ENCODE data around the gene AK4.
A peak's percentile ranks its signal among the peaks of the same experiment; 100 is the strongest.

The AK4 gene

GRCh38 chr1:65176591-65176990 lies 28.6 kb downstream of the AK4 start:
- no peak for DNase-seq (ENCODE audit: low spot score)

GRCh38 chr1:65177457-65177856 lies 29.5 kb downstream of the AK4 start:
- no peak for DNase-seq (ENCODE audit: low spot score)

GRCh38 chr1:65178235-65178634 lies 30.2 kb downstream of the AK4 start:
- no peak for DNase-seq (ENCODE audit: low spot score)

GRCh38 chr1:65179148-65179547 lies 31.1 kb downstream of the AK4 start:
- no peak for DNase-seq (ENCODE audit: low spot score)

GRCh38 chr1:65180977-65181376 lies 33.0 kb downstream of the AK4 start:
- no peak for DNase-seq (ENCODE audit: low spot score)

- no peak for DNase-seq (ENCODE audit: low spot score)
These were observed 34.8 kb downstream of the AK4 start for GRCh38 chr1:65182658-65183268.

- no peak for DNase-seq (ENCODE audit: low spot score)
These were observed 41.6 kb downstream of the AK4 start for GRCh38 chr1:65189576-65190115.

- DNase-seq (ENCODE audit: low spot score): no peak
These were observed 42.2 kb downstream of the AK4 start for GRCh38 chr1:65190229-65190628.

GRCh38 chr1:65193129-65193695 lies 45.2 kb downstream of the AK4 start:
- no peak for DNase-seq (ENCODE audit: low spot score)

GRCh38 chr1:65195495-65196417 lies 47.8 kb downstream of the AK4 start:
- no peak for DNase-seq (ENCODE audit: low spot score)

- no peak for DNase-seq (ENCODE audit: low spot score)
These were observed 48.9 kb downstream of the AK4 start for GRCh38 chr1:65196926-65197325.

- no peak for DNase-seq (ENCODE audit: low spot score)
These were observed 49.6 kb downstream of the AK4 start for GRCh38 chr1:65197636-65198035.

- DNase-seq (ENCODE audit: low spot score): no peak
These were observed 50.1 kb downstream of the AK4 start for GRCh38 chr1:65198096-65198495.

GRCh38 chr1:65200411-65200810 lies 52.4 kb downstream of the AK4 start:
- no peak for DNase-seq (ENCODE audit: low spot score)

- DNase-seq (ENCODE audit: low spot score): no peak
These were observed 58.8 kb downstream of the AK4 start for GRCh38 chr1:65206836-65207235.

GRCh38 chr1:65207317-65207716 lies 59.3 kb downstream of the AK4 start:
- no peak for DNase-seq (ENCODE audit: low spot score)

- peak; percentile 53 for DNase-seq (ENCODE audit: low spot score)
These were observed 60.6 kb downstream of the AK4 start for GRCh38 chr1:65208563-65208973.

- DNase-seq (ENCODE audit: low spot score): peak; percentile 51
These were observed 61.2 kb downstream of the AK4 start for GRCh38 chr1:65209005-65209885.

GRCh38 chr1:65210325-65210724 lies 62.3 kb downstream of the AK4 start:
- DNase-seq (ENCODE audit: low spot score): no peak

- no peak for DNase-seq (ENCODE audit: low spot score)
These were observed 63.3 kb downstream of the AK4 start for GRCh38 chr1:65211331-65211730.

GRCh38 chr1:65213271-65214023 lies 65.4 kb downstream of the AK4 start:
- no peak for DNase-seq (ENCODE audit: low spot score)

All from globus pallidus (tissue), 1 donor.